Measurements from ENCODE around the gene PITPNC1.
"Not testable (repeated sequence)": the region's sequence is repeated elsewhere in the genome, so short reads cannot be mapped to it uniquely, and the experiment has no call there.

PITPNC1 gene

GRCh38 chr17:67620636-67621035 is 243.6 kb downstream of the PITPNC1 start:
- no peak overlapping the region for H3K4me3 ChIP-seq (ENCODE audit: control insufficient read depth, low read depth, low read length)
- no peak for DNase-seq (ENCODE audit: low read depth)
- TF ChIP-seq, protein P1, sequence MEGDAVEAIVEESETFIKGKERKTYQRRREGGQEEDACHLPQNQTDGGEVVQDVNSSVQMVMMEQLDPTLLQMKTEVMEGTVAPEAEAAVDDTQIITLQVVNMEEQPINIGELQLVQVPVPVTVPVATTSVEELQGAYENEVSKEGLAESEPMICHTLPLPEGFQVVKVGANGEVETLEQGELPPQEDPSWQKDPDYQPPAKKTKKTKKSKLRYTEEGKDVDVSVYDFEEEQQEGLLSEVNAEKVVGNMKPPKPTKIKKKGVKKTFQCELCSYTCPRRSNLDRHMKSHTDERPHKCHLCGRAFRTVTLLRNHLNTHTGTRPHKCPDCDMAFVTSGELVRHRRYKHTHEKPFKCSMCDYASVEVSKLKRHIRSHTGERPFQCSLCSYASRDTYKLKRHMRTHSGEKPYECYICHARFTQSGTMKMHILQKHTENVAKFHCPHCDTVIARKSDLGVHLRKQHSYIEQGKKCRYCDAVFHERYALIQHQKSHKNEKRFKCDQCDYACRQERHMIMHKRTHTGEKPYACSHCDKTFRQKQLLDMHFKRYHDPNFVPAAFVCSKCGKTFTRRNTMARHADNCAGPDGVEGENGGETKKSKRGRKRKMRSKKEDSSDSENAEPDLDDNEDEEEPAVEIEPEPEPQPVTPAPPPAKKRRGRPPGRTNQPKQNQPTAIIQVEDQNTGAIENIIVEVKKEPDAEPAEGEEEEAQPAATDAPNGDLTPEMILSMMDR (conservative IDR thresholded peaks at IDR 0.05; ENCODE audit: control insufficient read depth, insufficient read depth, low read depth, low read length): no peak

DNA sequence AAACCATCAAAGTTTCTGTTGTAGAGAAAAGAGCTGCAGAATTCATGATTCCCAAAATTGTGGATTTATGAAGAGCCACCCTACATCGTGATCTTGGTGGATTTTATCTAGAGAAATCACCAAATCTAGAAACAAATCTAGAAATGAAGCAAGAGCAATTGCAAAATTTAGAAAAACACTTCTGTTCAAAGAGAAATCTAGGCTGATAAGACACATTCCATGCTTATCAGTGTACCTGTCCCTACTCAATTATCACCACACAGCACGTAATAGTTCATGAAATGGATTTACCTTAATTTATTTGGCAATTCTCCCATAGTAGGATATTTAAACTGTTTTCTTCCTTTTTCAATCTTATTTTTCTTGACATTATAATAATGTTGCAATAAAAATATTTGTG is 246.7 kb downstream of the PITPNC1 start:
- no peak overlapping the region for H3K4me3 ChIP-seq (ENCODE audit: control insufficient read depth, low read depth, low read length)
- TF ChIP-seq, protein P1 (conservative IDR thresholded peaks at IDR 0.05; ENCODE audit: control insufficient read depth, insufficient read depth, low read depth, low read length): no peak
- no peak for DNase-seq (ENCODE audit: low read depth)

- TF ChIP-seq, protein P1 (conservative IDR thresholded peaks at IDR 0.05; ENCODE audit: control insufficient read depth, insufficient read depth, low read depth, low read length): no peak
- DNase-seq (ENCODE audit: low read depth): no peak
- H3K4me3 ChIP-seq (ENCODE audit: control insufficient read depth, low read depth, low read length): no peak overlapping the region
Observed at GRCh38 chr17:67624886-67625656, 248.0 kb downstream of the PITPNC1 start.

DNA sequence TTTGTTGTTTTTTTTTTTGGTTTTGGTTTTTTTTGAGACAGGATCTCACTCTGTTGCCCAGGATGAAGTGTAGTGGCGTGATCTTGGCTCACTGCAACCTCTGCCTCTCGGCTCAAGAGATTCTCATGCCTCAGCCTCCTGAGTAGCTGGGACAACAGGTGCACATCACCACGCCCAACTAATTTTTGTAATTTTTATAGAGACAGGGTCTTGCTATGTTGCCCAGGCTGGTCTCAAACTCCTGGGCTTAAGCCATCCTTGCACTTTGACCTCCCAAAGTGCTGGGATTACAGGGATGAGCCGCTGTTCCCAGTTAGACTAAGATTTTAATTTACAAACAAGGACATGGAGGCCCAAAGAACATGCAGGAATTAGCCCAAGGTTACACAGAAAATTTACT is 248.9 kb downstream of the PITPNC1 start:
- TF ChIP-seq, protein P1 (conservative IDR thresholded peaks at IDR 0.05; ENCODE audit: control insufficient read depth, insufficient read depth, low read depth, low read length): no peak
- no peak for DNase-seq (ENCODE audit: low read depth)
- no peak overlapping the region for H3K4me3 ChIP-seq (ENCODE audit: control insufficient read depth, low read depth, low read length)

- no peak overlapping the region for H3K4me3 ChIP-seq (ENCODE audit: control insufficient read depth, low read depth, low read length)
- TF ChIP-seq, protein P1 (conservative IDR thresholded peaks at IDR 0.05; ENCODE audit: control insufficient read depth, insufficient read depth, low read depth, low read length): peak; percentile 27
- DNase-seq (ENCODE audit: low read depth): peak; percentile 45
Observed at GRCh38 chr17:67628580-67629013, 251.5 kb downstream of the PITPNC1 start.

DNA sequence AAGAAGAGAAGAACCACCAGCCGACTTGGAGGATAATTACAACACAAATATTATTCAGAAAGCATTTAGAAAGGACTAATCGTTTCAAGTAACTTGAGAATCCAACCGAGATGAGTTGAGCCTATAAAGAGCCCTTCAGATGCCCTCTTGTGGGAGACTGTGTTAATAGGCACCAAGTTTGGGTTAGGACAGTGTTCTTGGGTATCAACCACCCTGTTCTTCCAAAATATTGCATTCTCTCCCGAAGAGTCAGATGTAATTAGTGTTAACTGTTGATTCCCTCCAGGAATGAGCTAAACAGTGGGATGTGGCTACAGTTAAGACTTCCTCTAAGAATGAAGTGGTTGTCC is 252.9 kb downstream of the PITPNC1 start:
- TF ChIP-seq, protein P1 (conservative IDR thresholded peaks at IDR 0.05; ENCODE audit: control insufficient read depth, insufficient read depth, low read depth, low read length): peak; percentile 72
- peak; percentile 85 for DNase-seq (ENCODE audit: low read depth)
- H3K4me3 ChIP-seq (ENCODE audit: control insufficient read depth, low read depth, low read length): no peak overlapping the region

DNA sequence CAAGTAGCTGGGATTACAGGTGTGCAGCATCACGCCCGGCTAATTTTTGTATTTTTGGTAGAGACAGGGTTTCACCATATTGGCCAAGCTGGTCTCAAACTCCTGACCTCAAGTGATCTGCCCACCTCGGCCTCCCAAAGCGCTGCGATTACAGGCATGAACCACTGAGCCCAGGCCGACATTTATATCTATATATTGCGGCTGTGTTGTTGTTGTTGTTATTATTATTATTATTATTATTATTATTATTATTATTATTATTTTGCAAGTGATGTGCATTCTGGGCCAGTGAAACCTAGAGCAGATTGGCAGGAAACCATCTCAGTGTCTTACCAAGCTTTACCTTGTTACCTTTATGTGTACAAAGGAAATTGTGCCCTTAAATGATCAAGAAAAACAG is 253.8 kb downstream of the PITPNC1 start:
- DNase-seq (ENCODE audit: low read depth); H3K4me3 ChIP-seq (ENCODE audit: control insufficient read depth, low read depth, low read length): not testable (repeated sequence)

All from fibroblast of mammary gland (primary cell).